Activated CD8-positive, alpha-beta memory T cell treated with anti-CD3 and anti-CD28 coated beads for 48 hours (primary cell): ENCODE results near the gene ZNF850.

ENCODE experiments used
- DNase-seq, 3 experiments: peaks; one replicate each; pipeline ENCODE4 v3.0.0-alpha.2; 2020; ENCODE audit warnings: low read depth in 2 of 3, low spot score in 2 of 3

The ZNF850 gene

GRCh38 chr19:36707134-36707533 lies 65.5 kb downstream of the ZNF850 start:
- no peak for DNase-seq

GRCh38 chr19:36688058-36688457 lies 84.5 kb downstream of the ZNF850 start:
- no peak for DNase-seq

- peak; percentile 95 to 99 (median 96) for DNase-seq
Observed at GRCh38 chr19:36687214-36688056, 85.2 kb downstream of the ZNF850 start, which contains the start of gene ZNF567. Gene ZNF567 (plus strand): TSS chr19:36687612. CDS start chr19:36694868, 7,256 bp downstream.

- no peak for DNase-seq
Observed at GRCh38 chr19:36686365-36687213, 86.0 kb downstream of the ZNF850 start.

DNA sequence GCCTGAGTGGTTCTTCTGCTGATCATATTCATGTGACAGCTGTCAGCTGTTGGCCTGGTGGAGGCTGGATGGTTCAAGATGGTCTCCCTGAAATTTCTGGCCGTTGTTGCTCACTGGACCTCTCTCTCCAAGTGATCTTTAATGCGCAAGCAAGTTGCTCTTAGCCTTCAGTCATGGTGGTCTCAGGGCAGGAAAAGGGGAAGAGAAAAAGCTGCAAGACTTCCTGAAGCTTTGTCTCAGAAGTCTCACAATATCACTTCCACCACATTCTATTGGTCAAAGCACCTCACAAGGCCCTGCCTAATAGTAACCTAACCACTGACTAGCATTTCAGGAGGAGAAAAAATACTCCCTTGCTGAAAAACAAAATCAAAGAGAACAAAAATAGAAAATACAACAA lies 86.8 kb downstream of the ZNF850 start:
- no peak for DNase-seq

DNA sequence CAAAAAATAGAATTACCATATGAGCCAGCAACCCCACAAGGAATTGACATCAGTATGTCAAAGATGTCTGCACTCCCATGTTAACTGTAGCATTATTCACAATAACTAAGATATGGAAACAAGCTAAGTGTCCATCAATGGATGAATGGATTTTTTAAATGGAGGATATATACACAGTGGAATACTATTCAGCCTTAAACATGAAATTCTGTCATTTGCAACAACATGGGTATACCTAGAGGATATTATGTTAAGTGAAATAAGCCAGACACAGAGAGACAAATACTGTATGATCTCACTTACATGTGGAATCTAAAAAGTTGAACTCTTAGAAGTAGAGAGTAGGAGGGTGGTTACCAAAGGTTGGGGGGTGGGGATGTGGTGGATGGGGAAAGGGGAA lies 93.2 kb downstream of the ZNF850 start:
- DNase-seq = no peak

DNA sequence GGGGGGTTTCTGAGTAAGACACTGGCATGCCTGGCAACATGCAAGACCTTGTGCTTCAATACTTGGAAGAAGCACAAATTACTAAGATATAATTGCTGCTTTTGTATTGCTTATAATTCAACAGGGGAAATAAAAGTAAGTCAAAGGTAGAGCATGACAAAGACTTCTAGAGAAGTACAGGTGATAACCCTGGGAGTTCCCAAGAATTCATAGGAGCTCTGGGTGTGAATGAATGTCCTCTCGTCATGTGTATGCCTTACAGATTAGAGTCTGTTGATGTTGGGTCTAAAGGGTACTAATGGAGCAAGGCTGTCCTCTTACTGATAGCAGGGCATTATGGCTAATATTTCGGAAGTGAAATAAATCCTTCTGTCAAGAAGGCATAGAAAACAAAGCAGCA lies 98.4 kb downstream of the ZNF850 start:
- no peak for DNase-seq

DNA sequence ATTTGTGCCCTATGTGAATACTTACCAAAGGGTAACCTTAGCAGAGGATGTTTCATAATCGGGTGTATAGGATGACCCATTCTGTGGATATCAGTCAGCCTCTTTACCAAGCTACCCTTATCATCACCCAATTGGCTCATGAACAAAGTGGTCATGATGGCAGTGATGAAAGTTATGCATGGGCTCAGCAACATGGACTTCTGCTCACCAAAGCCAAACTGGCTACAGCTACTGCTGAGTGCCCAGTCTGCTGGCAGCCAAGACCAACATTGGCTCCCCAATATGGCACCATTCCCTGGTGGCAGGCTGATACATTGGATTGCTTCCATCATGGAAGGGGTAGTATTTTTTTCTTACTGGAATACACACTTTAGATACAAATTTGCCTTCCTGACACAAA lies 100.2 kb downstream of the ZNF850 start:
- DNase-seq = no peak

DNA sequence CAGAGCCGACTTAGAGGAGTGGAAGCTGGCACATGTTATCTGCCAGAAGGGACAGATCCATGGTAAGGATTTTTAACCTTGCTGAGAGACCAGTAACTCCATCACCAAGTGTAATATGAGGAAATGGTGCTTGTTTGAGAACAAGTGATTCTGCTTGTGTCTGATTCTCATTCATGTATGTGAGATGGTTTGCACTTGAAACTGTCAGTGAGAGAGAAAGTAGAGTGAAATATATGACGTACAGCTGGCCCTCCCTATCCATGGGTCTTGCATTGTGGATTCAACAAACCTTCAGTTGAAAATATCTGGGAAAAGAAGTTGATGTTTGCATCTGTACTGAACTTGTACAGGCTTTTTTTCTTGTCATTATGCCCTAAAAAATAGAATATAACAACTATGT lies 104.0 kb downstream of the ZNF850 start:
- DNase-seq = no peak

GRCh38 chr19:36665832-36666231 lies 106.8 kb downstream of the ZNF850 start:
- DNase-seq = no peak
